ENCODE measurements around the gene CENPN. TPM values are rescaled to one million over a fixed set of nuclear protein-coding genes. Genes with fewer than 3 reads are reported as not detected.

CENPN gene
- polyA plus RNA-seq, 1 donor (not counting 4 experiments of a cell fraction or from before 2014, with no cell fraction given): 29.2 TPM

GRCh38 chr16:81035398-81035974 lies 28.5 kb downstream of the CENPN start, which contains the start of gene ATMIN:
Gene ATMIN, plus strand, starts transcription at chr16:81035842. Its CDS starts 29 bp downstream, at chr16:81035871.
- Histone ChIP-seq H3K9me1 (ENCODE audit: control insufficient read depth, extremely low read depth, insufficient read depth, low read length) (no peaks in the 10 kb centered on the region), H3K36me3 (ENCODE audit: control insufficient read depth in 2 of 2, extremely low read depth in 1 of 2, insufficient read depth in 2 of 2, low read length in 2 of 2) (peaks cover 0 to 3% of the 10 kb centered on the region in 2 experiments), H3K9ac (ENCODE audit: control insufficient read depth, extremely low read depth, insufficient read depth, low read length) (peak within 1 kb of the TSS; percentile 82), H4K20me1 (ENCODE audit: control insufficient read depth, extremely low read depth, insufficient read depth, low read length) (no peaks in the 10 kb centered on the region), H2AFZ (ENCODE audit: control insufficient read depth, low read length) (peak within 1 kb of the TSS; percentile 50), H3K27ac (ENCODE audit: control insufficient read depth, insufficient read depth, low read length) (peak within 1 kb of the TSS; percentile 74), H3K4me2 (ENCODE audit: control insufficient read depth, extremely low read depth, insufficient read depth, low read depth, low read length) (peak within 1 kb of the TSS; percentile 97), H3K9me3 (ENCODE audit: control insufficient read depth, low read depth, low read length) (no peaks in the 10 kb centered on the region), H3K4me3 (ENCODE audit: control insufficient read depth in 2 of 3, extremely low read depth in 1 of 3, insufficient read depth in 2 of 3, low read depth in 1 of 3, low read length in 3 of 3) (peak within 1 kb of the TSS; percentile 74 to 89 (median 88)), H3K79me2 (ENCODE audit: control insufficient read depth, insufficient read depth, low read length) (peaks cover 31% of the 10 kb centered on the region), H3K4me1 (ENCODE audit: control insufficient read depth, extremely low read depth, insufficient read depth, low read length) (peaks cover 12% of the 10 kb centered on the region), H3K27me3 (ENCODE audit: control insufficient read depth, extremely low read depth, insufficient read depth, low read length) (no peaks in the 10 kb centered on the region)
- dilution Hi-C loops (cut with MboI; ENCODE audit: extremely low pct_ligation_motif_present, low sequenced_read_pairs): no loop called here
- TF ChIP-seq CTCF (optimal IDR thresholded peaks at IDR 0.05 in 1 of 3, IDR thresholded peaks at IDR 0.05 in 1 of 3, conservative IDR thresholded peaks at IDR 0.05 in 1 of 3; ENCODE audit: extremely low read depth in 1 of 3, insufficient read depth in 2 of 3, low read length in 3 of 3) (peak; percentile 91 to 96 (median 92)), EZH2 (IDR thresholded peaks at IDR 0.05; ENCODE audit: low read length) (no peak)
- DNase-seq (ENCODE audit: low read depth, low spot score) (peak; percentile 49), FAIRE-seq (no peak)

GRCh38 chr16:81035975-81036750 lies 29.1 kb downstream of the CENPN start:
- Histone ChIP-seq H3K4me3 (ENCODE audit: control insufficient read depth in 2 of 3, extremely low read depth in 1 of 3, insufficient read depth in 2 of 3, low read depth in 1 of 3, low read length in 3 of 3) (peak overlapping the region; percentile 74 to 89 (median 88)), H3K9me1 (ENCODE audit: control insufficient read depth, extremely low read depth, insufficient read depth, low read length) (no peaks in the 10 kb centered on the region), H3K9me3 (ENCODE audit: control insufficient read depth, low read depth, low read length) (no peaks in the 10 kb centered on the region), H3K27ac (ENCODE audit: control insufficient read depth, insufficient read depth, low read length) (peak overlapping the region; percentile 74), H3K79me2 (ENCODE audit: control insufficient read depth, insufficient read depth, low read length) (peaks cover 31% of the 10 kb centered on the region), H2AFZ (ENCODE audit: control insufficient read depth, low read length) (peak overlapping the region; percentile 50), H4K20me1 (ENCODE audit: control insufficient read depth, extremely low read depth, insufficient read depth, low read length) (no peaks in the 10 kb centered on the region), H3K36me3 (ENCODE audit: control insufficient read depth in 2 of 2, extremely low read depth in 1 of 2, insufficient read depth in 2 of 2, low read length in 2 of 2) (peaks cover 0 to 3% of the 10 kb centered on the region in 2 experiments), H3K4me2 (ENCODE audit: control insufficient read depth, extremely low read depth, insufficient read depth, low read depth, low read length) (peak overlapping the region; percentile 97), H3K4me1 (ENCODE audit: control insufficient read depth, extremely low read depth, insufficient read depth, low read length) (peaks cover 12% of the 10 kb centered on the region), H3K9ac (ENCODE audit: control insufficient read depth, extremely low read depth, insufficient read depth, low read length) (peak overlapping the region; percentile 82), H3K27me3 (ENCODE audit: control insufficient read depth, extremely low read depth, insufficient read depth, low read length) (no peaks in the 10 kb centered on the region)
- TF ChIP-seq EZH2 (IDR thresholded peaks at IDR 0.05; ENCODE audit: low read length) (no peak), CTCF (optimal IDR thresholded peaks at IDR 0.05 in 1 of 3, IDR thresholded peaks at IDR 0.05 in 1 of 3, conservative IDR thresholded peaks at IDR 0.05 in 1 of 3; ENCODE audit: extremely low read depth in 1 of 3, insufficient read depth in 2 of 3, low read length in 3 of 3) (no peak)
- FAIRE-seq: no peak
- DNase-seq (ENCODE audit: low read depth, low spot score): no peak
- dilution Hi-C loops (cut with MboI; ENCODE audit: extremely low pct_ligation_motif_present, low sequenced_read_pairs): no loop called here

Data from keratinocyte (primary cell).